SK-N-SH treated with all-trans-retinoic acid at 6 μM for 48 hours (cell line): Measurements from ENCODE around the gene UAP1L1.

Experiments
- ATAC-seq: fragments of 200-7000 bp; cut with Tn5 transposase; 3 replicates; pipeline ENCODE4 v1.9.1; 2020; ENCODE audit warnings: mild to moderate bottlenecking, moderate library complexity
- ARNTL ChIP-seq: fragments of 450-650 bp; formaldehyde crosslinking; IDR thresholded peaks from 2 replicates; pipeline ENCODE4 v1.5.0; 2020; ENCODE audit warnings: low read depth, mild to moderate bottlenecking, moderate library complexity, borderline replicate concordance
- BACH2 ChIP-seq: fragments of 250-450 bp; sonication (Bioruptor Pico); IDR thresholded peaks from 2 replicates; pipeline ENCODE4 v1.9.0; 2021; ENCODE audit warnings: mild to moderate bottlenecking, borderline replicate concordance
- CSDC2 ChIP-seq: fragments of 250-450 bp; sonication (Bioruptor Pico); IDR thresholded peaks from 2 replicates; pipeline ENCODE4 v1.5.0; 2020; ENCODE audit warnings: mild to moderate bottlenecking, moderate library complexity
- CSRNP3 ChIP-seq: fragments of 250-450 bp; sonication (Bioruptor Pico); IDR thresholded peaks from 2 replicates; pipeline ENCODE4 v1.5.1; 2021; ENCODE audit warnings: mild to moderate bottlenecking, moderate library complexity
- ESRRG ChIP-seq: fragments of 250-450 bp; sonication (Bioruptor Pico); IDR thresholded peaks from 2 replicates; pipeline ENCODE4 v1.6.1; 2021; ENCODE audit warnings: mild to moderate bottlenecking
- GLIS3 ChIP-seq: fragments of 250-450 bp; sonication (Bioruptor Pico); IDR thresholded peaks from 2 replicates; pipeline ENCODE4 v1.5.0; 2020; ENCODE audit warnings: mild to moderate bottlenecking, moderate library complexity
- OSR1 ChIP-seq: fragments of 250-450 bp; sonication (Bioruptor Pico); IDR thresholded peaks from 2 replicates; pipeline ENCODE4 v1.8.0; 2022; ENCODE audit warnings: moderate library complexity, mild to moderate bottlenecking, inconsistent platforms
- PPARA ChIP-seq: fragments of 250-450 bp; sonication (Bioruptor Pico); IDR thresholded peaks from 2 replicates; pipeline ENCODE4 v1.5.0; 2020; ENCODE audit warnings: mild to moderate bottlenecking, borderline replicate concordance
- SNAI2 ChIP-seq: fragments of 250-450 bp; sonication (Bioruptor Pico); IDR thresholded peaks from 2 replicates; pipeline ENCODE4 v1.5.0; 2020; ENCODE audit warnings: mild to moderate bottlenecking, moderate library complexity
- TOX ChIP-seq: fragments of 250-450 bp; sonication (Bioruptor Pico); IDR thresholded peaks from 2 replicates; pipeline ENCODE4 v1.8.0; 2021; ENCODE audit warnings: mild to moderate bottlenecking, moderate library complexity, borderline replicate concordance
- ZC3H10 ChIP-seq: fragments of 250-450 bp; sonication (Bioruptor Pico); IDR thresholded peaks from 2 replicates; pipeline ENCODE4 v1.5.1; 2021; ENCODE audit warnings: mild to moderate bottlenecking, moderate library complexity
- ZFP3 ChIP-seq: fragments of 250-450 bp; sonication (Bioruptor Pico); IDR thresholded peaks from 2 replicates; pipeline ENCODE4 v1.5.0; 2020; ENCODE audit warnings: mild to moderate bottlenecking, moderate library complexity
- ZFP30 ChIP-seq: fragments of 450-650 bp; formaldehyde crosslinking; IDR thresholded peaks from 2 replicates; pipeline ENCODE4 v1.5.0; 2022; ENCODE audit warnings: mild to moderate bottlenecking, moderate library complexity
- ZNF70 ChIP-seq: fragments of 450-650 bp; formaldehyde crosslinking; IDR thresholded peaks from 2 replicates; pipeline ENCODE4 v1.5.0; 2020; ENCODE audit warnings: mild to moderate bottlenecking, moderate library complexity
- ZNF8 ChIP-seq: fragments of 450-650 bp; formaldehyde crosslinking; IDR thresholded peaks from 2 replicates; pipeline ENCODE4 v1.5.0; 2020; ENCODE audit warnings: mild to moderate bottlenecking, moderate library complexity
- TF ChIP-seq, protein P1 (sequence below): fragments of 250-450 bp; sonication (Bioruptor Pico); IDR thresholded peaks from 2 replicates; pipeline ENCODE4 v1.5.0; 2020; ENCODE audit warnings: mild to moderate bottlenecking, moderate library complexity

The UAP1L1 gene

GRCh38 chr9:137052293-137052692, 25.0 kb upstream of the UAP1L1 start:
- ATAC-seq = no peak
- no peak for TF ChIP-seq ZNF8 (CRISPR knock-in tag)
- no peak for TF ChIP-seq CSRNP3 (CRISPR knock-in tag)
- TF ChIP-seq ZNF70 (CRISPR knock-in tag) = no peak
- TF ChIP-seq CSDC2 (CRISPR knock-in tag) = no peak
- no peak for TF ChIP-seq ZFP30

GRCh38 chr9:137052998-137053943, 24.0 kb upstream of the UAP1L1 start:
- ATAC-seq = no peak
- no peak for TF ChIP-seq GLIS3 (CRISPR knock-in tag)
- TF ChIP-seq ZFP30 = no peak
- TF ChIP-seq ZFP3 (CRISPR knock-in tag) = no peak
- no peak for TF ChIP-seq ZNF8 (CRISPR knock-in tag)

DNA sequence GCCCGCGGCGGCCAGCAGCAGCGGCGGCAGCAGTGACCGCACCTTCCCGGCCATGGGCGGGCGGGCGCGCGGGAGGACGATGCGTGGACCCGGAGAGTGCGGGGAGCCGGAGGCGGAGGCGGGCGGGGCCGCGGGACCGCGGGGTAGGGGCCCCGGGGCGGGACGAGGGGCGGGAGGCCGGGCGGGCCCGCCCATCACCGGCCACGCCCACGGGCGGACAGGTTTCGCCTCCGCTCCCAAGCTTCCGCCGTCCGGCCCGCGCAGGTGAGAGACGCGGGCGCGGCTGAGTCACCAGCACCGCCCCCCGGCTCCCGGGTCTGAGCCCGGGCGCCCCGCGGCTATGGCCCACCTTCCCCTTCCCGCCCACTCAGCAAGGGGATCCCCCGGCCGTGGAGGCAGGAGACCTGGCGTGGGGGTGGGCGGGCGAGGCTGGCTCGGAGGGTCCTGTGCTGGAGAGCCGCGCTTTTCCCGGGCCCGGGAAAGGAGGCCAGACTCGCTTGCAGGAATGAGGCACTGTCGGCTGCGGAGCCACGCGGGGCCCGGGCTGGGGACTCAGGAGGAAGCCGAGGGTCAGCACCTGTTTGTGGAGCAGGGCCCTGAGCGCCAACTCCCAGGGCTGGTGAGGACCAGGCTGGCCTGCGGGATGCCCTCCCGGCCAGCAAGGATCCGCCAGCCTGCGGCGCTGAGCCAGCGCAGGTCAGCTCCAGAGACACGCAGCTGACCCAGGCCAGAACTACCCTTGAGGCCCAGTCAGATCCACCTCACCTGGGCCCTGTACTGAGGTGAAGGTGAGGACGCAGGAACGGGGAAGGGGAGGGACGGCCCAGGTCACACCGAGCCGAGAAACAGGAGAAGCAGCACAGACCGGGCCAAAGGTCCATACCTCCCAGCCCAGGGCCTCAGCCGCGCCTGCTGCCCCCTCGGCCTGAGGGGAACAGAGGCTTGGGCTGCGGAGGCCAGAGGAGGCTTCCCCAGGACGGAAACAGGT, 23.1 kb upstream of the UAP1L1 start, which contains the start of gene ENTPD2:
TSS of gene ENTPD2 (minus strand) at position 118 of the 988 bp plus-strand sequence. CDS start at position 54, 64 bp downstream.
- ATAC-seq = no peak
- no peak for TF ChIP-seq GLIS3 (CRISPR knock-in tag)
- no peak for TF ChIP-seq ZC3H10 (CRISPR knock-in tag)
- TF ChIP-seq TOX = no peak
- no peak for TF ChIP-seq OSR1 (CRISPR knock-in tag)
- no peak for TF ChIP-seq ESRRG
- TF ChIP-seq BACH2 (CRISPR knock-in tag) = no peak
- TF ChIP-seq ZNF8 (CRISPR knock-in tag) = no peak
- TF ChIP-seq SNAI2 (CRISPR knock-in tag) = no peak
- no peak for TF ChIP-seq CSDC2 (CRISPR knock-in tag)

DNA sequence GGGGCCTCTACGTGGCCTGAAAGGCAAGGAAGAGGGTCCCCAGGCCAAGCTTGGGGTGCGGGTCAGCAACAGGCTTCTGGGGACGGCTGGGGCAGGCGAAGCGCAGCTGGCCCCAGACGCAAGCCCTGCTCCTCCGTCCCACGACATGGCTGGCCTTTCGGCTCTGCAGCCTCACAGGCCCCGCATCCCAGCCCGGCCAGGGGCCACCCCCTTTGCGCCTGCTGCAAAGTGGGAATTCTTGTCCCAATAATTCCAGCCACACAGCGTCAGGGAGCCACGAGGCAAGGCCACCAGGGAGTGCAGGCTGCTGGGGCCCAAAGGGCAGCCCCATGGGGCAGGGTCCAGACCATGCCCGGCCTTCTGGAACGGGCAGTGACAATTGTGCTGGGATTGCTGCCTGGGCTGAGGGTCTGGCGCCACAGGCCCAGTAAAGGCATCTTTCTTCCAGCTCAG, 22.4 kb upstream of the UAP1L1 start:
- ATAC-seq = peak; percentile 17; the same call in 2 of the 3 replicates
- TF ChIP-seq ZC3H10 (CRISPR knock-in tag) (no peak), ARNTL (CRISPR knock-in tag) (no peak), BACH2 (CRISPR knock-in tag) (no peak)
- TF ChIP-seq, protein P1, sequence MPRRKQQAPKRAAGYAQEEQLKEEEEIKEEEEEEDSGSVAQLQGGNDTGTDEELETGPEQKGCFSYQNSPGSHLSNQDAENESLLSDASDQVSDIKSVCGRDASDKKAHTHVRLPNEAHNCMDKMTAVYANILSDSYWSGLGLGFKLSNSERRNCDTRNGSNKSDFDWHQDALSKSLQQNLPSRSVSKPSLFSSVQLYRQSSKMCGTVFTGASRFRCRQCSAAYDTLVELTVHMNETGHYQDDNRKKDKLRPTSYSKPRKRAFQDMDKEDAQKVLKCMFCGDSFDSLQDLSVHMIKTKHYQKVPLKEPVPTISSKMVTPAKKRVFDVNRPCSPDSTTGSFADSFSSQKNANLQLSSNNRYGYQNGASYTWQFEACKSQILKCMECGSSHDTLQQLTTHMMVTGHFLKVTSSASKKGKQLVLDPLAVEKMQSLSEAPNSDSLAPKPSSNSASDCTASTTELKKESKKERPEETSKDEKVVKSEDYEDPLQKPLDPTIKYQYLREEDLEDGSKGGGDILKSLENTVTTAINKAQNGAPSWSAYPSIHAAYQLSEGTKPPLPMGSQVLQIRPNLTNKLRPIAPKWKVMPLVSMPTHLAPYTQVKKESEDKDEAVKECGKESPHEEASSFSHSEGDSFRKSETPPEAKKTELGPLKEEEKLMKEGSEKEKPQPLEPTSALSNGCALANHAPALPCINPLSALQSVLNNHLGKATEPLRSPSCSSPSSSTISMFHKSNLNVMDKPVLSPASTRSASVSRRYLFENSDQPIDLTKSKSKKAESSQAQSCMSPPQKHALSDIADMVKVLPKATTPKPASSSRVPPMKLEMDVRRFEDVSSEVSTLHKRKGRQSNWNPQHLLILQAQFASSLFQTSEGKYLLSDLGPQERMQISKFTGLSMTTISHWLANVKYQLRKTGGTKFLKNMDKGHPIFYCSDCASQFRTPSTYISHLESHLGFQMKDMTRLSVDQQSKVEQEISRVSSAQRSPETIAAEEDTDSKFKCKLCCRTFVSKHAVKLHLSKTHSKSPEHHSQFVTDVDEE (CRISPR knock-in tag) = no peak

DNA sequence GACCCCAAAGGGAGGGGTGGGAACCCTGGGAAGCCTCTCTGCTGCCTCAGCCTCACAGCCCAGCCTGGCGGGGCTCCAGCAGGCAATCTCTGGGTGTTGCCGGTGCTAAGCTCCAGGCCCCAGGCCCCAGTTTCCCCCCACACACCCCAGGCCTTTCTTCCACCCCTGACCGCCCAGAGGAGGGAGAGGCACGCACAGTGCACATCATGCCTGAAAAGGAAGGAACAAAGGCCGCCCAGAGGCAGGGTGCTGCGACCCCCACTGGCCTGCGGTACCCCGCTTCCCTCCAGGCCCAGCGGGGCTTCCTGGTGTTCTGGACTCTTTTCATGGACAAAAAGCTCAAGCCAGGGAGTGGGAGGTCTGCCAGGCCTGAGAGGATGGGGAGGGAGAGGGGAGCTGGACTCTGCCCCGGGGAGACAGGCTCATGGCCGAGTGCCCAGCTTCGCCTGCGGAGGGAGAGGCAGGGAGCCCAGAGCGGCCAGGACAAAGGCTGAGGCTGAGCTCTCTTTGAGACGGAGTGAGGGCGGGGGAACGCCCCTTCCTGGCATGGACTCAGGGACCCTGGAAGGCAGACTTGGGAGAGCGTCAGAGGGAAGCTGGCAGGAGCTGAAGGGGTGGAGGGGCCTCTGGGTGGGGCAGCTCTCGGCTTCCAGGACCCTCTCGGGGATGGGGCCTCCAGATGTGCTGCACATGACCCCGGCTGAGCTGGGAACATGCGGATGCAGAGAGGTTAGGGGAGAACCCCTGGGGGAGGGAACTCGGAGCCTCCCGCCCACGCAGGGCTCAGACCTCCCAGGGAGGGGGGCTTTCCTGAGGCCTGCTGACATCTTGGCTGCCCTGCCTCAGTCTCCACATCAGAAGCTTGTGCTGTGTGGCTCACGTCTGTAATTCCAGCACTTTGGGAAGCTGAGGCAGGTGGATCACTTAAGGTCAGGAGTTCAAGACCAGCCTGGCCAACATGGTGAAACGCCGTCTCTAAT, 21.6 kb upstream of the UAP1L1 start:
- ATAC-seq = peak; percentile 94
- no peak for TF ChIP-seq PPARA (CRISPR knock-in tag)
- TF ChIP-seq, protein P1 (CRISPR knock-in tag) = peak; percentile 71; the same call in 1 of the 2 replicates
- TF ChIP-seq, all 23 proteins: peak for 1
